ELF-1 (cell line): ENCODE results near the gene C3orf38.
A peak's percentile ranks its signal among the peaks of the same experiment; 100 is the strongest.
"Not testable (repeated sequence)": the region's sequence is repeated elsewhere in the genome, so short reads cannot be mapped to it uniquely, and the experiment has no call there.

Source experiments
- DNase-seq: peaks from one replicate; pipeline ENCODE4 v3.0.0-alpha.2; 2016; ENCODE audit warnings: low read depth, low spot score

The C3orf38 gene

GRCh38 chr3:88152841-88153240, 3.1 kb downstream of the C3orf38 start:
- no peak for DNase-seq

DNA sequence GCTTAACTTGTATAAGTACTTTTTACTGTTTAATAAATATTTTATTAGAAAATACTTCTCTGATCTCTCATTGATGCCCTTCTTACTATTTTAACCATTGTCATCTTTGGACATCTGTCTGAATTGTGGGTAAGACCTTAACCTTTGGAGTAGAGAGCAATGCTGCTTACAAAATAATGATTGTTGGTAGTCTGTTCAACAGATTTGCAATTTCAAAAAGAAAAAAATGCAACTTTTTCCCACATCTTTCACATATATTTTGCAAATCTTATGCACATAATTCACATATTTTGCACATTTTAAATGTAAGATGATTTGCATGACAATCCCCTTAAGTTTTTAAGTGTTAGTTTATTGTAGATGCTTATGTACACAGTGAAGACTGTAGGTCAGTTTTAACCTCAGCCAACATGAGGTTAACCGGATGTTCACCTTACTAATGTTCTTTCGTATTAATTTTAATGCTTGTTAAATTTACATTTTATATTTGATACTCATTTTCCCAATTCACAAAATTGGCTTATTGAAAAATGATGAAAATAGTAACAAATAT, 16.7 kb downstream of the C3orf38 start:
- no peak for DNase-seq

DNA sequence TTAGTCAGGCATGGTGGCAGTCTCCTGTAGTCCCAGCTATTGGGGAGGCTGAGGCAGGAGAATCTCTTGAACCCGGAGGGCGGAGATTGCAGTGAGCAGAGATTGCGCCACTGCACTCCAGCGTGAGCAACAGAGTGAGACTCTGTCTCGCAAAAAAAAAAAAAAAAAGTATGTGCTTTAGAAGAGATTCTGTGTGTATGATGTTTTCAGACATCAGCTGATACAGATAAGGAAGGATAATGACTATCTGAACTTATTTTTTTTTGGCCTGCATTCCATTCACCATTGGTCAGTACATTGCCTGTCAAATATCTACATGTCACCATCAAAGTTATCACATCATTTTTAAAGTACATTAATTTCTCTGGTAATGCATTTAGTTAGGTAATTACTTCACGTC, 17.4 kb downstream of the C3orf38 start:
- DNase-seq, result no peak

DNA sequence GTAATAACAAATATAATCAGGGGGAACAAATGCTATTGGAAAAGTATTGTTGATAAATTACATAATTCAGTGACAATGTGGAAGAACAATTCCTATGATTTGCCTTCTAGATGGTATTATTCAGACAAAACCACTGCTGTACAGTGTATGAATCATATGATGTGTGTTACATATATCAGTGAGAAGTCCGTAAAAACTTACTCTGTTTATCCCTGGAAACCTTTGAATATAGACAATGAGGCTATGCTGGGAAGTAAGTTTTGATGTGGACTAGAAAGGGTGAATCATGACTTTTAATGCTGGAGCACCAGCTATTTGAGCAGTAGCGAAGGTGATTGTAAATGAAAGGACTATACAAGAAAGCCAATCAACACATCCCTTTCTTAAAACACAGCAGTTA, 17.9 kb downstream of the C3orf38 start:
- no peak for DNase-seq

DNA sequence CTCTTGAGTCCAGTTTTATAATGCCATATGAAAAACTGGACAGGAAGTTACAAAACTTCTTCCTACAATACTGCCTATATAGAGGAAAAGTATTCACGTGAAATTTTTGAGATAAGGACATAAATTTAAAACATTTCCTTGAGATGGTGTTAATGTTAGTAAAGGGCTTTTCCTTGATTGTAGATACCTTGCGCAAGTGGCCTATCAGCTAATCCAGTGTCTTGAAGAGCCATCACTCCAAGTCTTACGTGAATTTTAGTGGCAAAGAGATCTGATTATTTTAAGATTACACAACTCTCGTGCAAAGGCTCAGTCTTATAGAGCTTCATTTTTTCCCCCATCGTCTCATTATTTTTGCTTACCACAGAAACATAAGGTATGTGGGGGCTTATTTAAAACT, 18.4 kb downstream of the C3orf38 start:
- DNase-seq, result no peak

DNA sequence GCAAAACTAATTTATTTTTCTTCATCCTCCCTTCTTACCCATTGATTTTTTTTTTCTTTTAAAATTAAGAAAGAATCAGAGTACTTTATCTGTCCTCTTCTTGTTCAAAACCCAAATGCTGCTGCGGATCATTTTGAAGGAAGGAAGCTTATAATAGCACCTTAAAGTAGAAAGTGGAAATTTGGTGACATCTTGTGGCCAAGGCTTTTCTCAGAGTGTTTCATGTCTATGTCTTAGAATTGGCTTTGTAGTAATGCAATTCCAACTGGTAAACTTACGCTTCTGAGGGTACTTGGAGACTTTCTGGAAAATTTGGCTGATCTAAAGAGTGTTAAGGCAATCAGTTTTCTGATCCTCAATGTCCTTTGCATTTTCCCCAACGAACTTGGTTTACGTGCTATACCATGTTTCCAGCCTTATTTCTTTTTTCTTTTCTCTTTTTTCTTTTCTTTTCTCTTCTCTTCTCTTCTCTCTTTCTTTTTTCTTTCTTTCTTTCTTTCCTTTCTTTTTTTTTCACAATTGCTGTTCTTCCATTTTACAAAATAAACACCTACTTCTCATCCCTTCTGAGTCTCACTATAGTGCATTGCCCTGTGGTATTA, 30.7 kb downstream of the C3orf38 start:
- DNase-seq, result no peak

DNA sequence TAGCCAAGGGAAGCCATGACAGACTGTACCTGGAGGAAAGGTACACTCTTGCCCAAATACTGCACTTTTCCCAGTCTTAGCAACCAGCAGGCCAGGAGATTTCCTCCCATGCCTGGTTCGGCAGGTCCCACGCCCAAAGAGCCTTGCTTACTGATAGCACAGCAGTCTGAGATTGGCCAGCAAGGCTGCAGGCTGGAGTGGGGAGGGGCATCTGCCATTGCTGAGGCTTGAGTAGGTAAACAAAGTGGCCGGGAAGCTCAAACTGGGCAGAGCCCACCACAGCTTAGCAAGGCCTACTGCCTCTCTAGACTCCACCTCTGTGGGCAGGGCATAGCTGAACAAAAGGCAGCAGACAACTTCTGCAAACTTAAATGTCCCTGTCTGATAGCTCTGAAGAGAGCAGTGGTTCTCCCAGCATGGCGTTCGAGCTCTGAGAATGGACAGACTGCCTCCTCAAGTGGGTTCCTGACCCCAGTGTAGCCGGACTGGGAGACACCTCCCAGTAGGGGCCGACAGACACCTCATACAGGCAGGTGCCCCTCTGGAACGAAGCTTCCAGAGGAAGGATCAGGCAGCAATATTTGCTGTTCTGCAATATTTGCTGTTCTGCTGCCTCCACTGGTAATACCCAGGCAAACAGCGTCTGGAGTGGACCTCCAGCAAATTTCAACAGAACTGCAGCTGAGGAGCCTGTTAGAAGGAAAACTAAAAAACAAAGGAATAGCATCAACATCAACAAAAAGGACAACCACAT, 32.6 kb downstream of the C3orf38 start:
- not testable (repeated sequence) for DNase-seq

DNA sequence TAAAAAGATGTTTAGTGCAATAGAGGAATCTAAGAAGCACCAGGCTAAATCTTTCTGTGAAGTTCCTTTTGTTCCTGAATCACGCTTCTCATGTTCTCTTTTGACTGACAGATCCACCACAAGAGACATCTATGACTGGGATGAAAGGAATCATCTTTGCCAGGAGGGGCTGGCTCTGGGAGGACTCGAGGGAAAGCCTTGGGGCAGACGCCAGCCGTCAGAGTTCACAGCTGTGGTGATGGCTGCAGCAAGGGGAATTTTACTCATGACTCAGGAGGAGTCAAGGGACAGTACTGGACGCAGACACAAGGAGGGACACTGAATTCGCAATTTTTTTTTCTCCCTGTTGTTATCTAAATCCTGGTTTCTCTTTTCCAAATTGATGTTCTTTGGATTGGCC, 38.7 kb downstream of the C3orf38 start:
- DNase-seq, result peak; percentile 44

GRCh38 chr3:88189361-88189810, 39.6 kb downstream of the C3orf38 start:
- DNase-seq, result no peak

- no peak for DNase-seq
Measured at GRCh38 chr3:88191872-88192409, 42.2 kb downstream of the C3orf38 start.

- DNase-seq, result no peak
Measured at GRCh38 chr3:88192631-88193030, 42.9 kb downstream of the C3orf38 start.

GRCh38 chr3:88195951-88196434, 46.2 kb downstream of the C3orf38 start:
- DNase-seq, result no peak

DNA sequence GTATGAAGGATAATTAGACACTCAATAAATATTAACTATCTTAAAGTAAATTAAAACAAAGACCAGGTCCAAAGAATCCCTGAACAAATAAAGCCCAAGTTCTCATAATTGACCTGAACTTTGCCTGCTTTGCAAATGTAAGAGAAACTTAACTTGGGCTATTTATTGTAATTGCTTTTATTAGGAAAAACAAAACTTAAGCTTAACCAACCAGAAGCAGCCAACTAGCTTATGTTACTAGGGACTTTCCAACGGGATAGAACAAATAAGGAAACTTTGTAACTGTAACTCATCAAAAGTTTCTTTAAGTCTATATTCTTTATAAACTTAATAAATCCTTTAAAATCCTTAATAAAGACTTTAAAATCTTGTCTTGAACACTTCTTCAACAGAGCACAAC, 48.4 kb downstream of the C3orf38 start:
- no peak for DNase-seq

DNA sequence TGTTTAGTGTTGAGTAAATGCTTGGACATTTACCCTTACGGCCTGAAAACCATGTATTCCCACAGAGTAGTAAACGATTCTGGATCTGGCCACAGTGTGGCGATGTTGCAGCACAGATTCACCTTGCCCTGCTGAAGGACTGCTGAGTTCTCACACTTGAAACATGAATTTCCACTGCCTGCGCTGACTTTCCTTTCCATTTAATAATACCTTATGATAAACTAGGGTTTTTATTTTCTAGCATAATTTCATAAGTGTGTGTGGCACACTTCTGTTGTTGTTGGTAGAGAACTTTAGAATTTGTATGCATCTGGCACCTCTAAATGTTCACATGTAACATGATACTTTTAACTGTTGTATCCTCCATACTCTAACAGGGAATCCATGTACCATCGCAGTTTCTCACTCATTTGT, 53.9 kb downstream of the C3orf38 start:
- DNase-seq, result peak; percentile 70
